GM12891 (cell line): ENCODE data around the gene ARPIN.

Experiments used
- POLR2A ChIP-seq: IDR thresholded peaks from 2 replicates; pipeline ENCODE4 v1.6.1; 2011; ENCODE audit warnings: low read depth, low read length, control low read depth
- POLR2AphosphoS5 ChIP-seq: IDR thresholded peaks from 2 replicates; pipeline ENCODE4 v1.6.1; 2011; ENCODE audit warnings: low read depth, low read length, control low read depth

DNA sequence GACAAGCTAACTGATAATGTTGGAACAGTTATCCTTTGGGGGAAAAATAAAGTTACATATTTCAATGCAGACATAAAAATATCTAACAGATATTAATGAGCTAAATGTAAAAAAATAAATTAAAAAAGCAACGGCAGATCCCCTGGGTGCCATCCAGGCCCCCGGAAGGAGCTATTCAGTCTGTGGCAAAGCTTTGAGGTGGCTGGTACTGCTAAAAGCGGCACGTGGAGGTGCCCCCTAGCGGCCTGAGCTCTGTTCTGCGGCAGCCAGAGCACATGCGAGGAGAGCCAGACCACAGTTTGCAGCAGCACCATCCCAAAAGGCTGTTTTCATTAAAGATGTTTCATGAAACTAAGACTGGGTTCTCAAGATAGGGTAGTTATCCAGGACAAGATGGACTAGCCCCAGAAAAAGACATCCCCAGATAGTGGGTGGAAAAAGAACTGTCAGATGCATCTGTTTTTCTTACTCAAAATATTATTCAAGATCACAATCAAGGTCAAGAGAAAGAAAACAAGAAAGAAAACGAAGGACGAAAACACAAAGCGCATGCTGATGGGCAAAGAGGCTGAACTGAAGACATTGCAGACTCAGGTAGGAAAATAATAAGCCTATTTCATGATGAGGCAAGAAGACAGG, 37.7 kb downstream of the ARPIN start:
- TF ChIP-seq POLR2A (no peak), POLR2AphosphoS5 (no peak)
